Left kidney (tissue), 2 donors: Measurements from ENCODE around the gene PLCG1. TPM values are rescaled to one million over a fixed set of nuclear protein-coding genes. Genes with fewer than 3 reads are reported as not detected.

Source experiments
- DNase-seq: peaks from one replicate; pipeline ENCODE4 v3.0.0-alpha.2; 2013
- polyA plus RNA-seq: library from polyadenylated mRNA; unstranded; fragments of 120-200 nt; gene quantifications from one replicate; pipeline ENCODE4 v1.2.1, GENCODE V29; 2013; ENCODE audit not compliant: insufficient read length

The PLCG1 gene
- polyA plus RNA-seq, 1 donor: 206 TPM

DNA sequence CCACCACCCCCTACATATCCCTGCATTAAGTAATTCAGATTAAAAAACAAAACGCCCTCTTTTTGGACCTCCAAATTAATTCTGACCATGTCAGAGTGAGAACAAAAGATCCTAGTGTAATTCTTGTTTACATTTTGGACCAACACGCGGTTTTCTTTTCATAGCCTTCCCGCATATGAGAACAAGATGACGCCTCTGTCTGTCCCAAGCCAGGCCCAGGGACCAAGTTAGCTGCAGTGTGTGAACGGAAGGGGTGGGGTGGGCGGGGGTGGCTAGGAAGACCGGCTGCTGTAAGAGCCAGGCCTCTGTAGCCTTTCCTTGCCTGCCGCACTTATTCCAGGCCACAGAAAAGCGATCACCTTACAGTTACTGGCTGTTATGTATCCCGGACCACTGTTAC is 68.0 kb downstream of the PLCG1 start:
- DNase-seq: no peak

GRCh38 chr20:41213150-41213820 is 75.9 kb downstream of the PLCG1 start:
- no peak for DNase-seq

DNA sequence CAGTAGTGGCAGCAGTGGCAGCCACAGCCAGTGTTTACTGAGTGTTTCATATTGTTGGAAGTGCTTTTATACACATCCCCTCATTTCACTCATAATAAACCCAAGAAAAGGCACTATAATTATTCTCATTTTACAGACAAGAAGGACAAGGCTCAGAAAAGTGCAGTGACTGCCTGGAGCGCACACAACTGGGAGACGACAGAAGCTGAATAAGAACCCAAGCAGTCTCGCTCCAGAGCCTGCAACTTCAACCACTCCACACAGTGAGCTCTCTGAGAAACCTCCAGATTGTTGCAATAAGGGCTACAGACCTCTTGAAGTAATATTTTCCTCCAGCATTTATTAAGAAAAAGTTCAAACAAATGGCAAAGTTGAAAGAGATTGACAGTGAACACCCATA is 76.9 kb downstream of the PLCG1 start:
- no peak for DNase-seq

DNA sequence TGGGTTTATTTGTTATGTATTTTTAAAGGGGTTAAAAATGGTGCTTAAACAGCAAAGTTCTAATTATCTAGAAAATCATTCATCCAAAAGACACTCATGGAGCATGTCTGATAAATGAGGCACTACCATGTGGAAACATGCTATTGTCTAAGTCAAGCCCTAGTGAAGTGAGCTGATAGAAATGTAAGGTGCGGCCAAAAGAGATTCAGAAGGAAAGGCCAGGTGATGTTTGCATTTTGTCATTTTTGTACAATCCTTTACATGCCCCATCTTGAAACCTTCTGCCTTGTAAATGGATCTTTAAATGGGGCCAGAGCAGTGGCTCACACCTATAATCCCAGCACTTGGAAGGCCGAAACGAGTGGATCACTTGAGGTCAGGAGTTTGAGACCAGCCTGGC is 77.3 kb downstream of the PLCG1 start:
- no peak for DNase-seq

- no peak for DNase-seq
These were observed 80.1 kb downstream of the PLCG1 start for GRCh38 chr20:41217422-41217821.

- no peak for DNase-seq
These were observed 81.1 kb downstream of the PLCG1 start for GRCh38 chr20:41218466-41218865.

- DNase-seq: no peak
These were observed 82.5 kb downstream of the PLCG1 start for GRCh38 chr20:41219824-41220223.

DNA sequence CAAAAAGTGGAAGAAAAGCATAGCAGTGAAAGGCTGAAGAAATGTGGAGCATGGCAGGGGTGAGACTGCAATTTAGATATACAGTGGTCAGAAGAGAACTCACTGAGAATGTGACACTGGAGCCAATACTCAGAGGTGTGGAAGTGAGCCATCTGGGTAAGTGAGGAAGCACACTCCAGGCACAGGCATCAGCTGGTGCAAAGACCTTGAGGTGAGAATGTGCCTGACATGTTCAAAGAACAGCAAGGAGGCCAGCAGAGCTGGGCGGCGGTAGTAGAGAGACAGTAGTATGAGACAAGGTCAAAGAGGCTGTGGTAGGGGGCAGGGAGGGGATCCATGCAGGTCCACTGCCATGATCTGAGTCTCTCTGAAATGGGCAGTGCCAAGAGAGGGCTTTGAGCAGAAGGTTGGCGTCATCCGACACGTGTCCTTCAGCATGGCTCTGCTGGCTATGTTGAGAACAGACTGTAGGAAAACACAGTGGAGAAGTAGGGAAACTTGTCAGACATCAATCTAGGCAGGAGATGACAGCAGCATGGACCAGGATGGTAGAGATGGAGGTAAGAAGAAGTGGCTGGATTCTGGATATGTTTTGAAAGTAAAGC is 84.4 kb downstream of the PLCG1 start:
- DNase-seq: no peak

GRCh38 chr20:41222296-41222695 is 85.0 kb downstream of the PLCG1 start:
- DNase-seq: no peak

DNA sequence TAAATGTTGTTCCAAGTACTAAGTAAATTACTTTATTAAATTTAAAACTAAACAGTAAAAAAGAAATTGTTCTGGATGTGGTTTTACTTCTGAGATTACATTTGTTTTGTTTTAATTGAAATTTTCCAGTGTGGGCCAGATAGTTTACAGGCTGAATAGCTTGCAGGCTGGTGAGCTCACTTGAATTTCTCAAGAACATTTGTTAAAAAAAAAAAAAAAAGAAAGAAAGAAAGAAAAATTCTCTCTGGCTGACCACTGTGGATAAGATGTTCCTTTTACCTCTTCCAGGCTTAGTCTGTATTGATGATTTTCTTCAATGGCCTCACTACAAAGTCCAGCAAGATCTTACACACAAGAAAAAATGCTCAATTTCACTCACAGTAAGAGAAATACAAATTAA is 85.4 kb downstream of the PLCG1 start:
- no peak for DNase-seq

DNA sequence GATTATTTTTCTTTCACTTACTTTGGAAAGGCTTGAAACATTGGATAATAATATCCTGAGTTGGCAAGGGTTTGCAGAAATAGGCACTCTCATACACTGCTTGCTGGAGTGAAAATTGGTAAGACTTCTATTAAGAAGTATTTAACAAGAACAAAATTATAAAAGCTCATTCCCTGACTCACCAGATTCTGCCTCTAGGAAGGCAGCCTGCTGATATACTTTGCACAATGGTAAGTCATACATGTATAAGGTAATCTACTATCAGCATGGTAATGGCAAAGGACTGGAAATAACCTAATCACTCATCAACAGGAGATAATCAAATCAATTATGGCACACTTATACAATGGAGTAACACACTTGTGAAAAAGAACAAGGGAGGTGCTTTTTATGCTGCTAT is 85.8 kb downstream of the PLCG1 start:
- no peak for DNase-seq

DNA sequence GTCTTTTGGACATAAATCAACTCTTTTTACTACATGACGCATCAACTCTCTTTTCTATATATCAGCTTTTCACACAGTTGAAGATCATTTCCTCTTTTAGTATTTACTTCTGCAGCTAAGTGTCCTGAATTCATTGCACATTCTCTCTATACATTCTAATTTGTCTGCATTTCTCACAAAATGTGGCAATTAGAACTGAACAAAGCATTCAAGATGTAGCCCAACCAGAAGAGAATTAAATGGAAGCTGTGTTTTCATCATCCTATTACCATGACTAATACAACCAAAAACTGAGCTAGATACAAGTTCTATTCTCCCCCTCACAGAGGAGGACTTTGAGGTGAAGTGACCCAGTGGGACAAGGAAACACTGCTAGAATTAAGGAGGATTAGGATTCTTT is 86.9 kb downstream of the PLCG1 start:
- DNase-seq: no peak

DNA sequence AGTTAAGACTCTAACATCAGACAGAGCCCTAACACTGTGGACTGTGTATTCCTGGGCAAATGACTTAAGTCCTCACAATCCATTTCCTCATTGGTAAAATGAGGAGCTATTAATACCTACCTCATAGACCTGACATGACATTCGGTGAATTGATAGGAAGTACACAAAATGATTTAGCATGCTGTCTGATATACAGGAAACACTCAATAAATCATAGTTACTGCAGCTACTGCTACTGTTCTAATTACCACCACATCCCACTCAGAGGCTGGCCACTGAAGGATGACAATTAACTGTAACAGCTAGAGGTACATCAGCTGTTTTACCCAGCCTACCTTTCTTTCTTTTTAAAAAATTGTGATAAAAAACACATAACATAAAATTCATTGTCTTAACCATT is 87.7 kb downstream of the PLCG1 start:
- DNase-seq: no peak

GRCh38 chr20:41226426-41226825 is 89.1 kb downstream of the PLCG1 start:
- no peak for DNase-seq

Other genes with a start within 250 kb of the PLCG1 start
- 123 TPM for gene TOP1, start 108.7 kb upstream of the PLCG1 start, polyA plus RNA-seq
- gene ZHX3, start 180.2 kb downstream of the PLCG1 start, polyA plus RNA-seq: 27.6 TPM
- 15.9 TPM for gene LPIN3, start 203.3 kb downstream of the PLCG1 start, polyA plus RNA-seq
- gene EMILIN3, start 229.3 kb downstream of the PLCG1 start, polyA plus RNA-seq: 7.7 TPM